GM23338 (cell line): ENCODE results near the gene GRIFIN.

Experiments
- CTCF ChIP-seq, 2 experiments: fragments of 200-600 bp in 1 of 2; sonication (generic) in 1 of 2; conservative IDR thresholded peaks; 2 replicates each; pipeline versions ENCODE4 v1.5.1 to v1.6.1; 2016 to 2017; ENCODE audit warnings: antibody characterized with exemption in 2 of 2, low read depth in 2 of 2, mild to moderate bottlenecking in 2 of 2, moderate library complexity in 1 of 2
- EZH2 ChIP-seq: fragments of 200-600 bp; sonication (generic); IDR thresholded peaks from one replicate; pipeline ENCODE4 v1.8.0; 2017; ENCODE audit warnings: antibody characterized with exemption, mild to moderate bottlenecking, low read depth; ENCODE audit not compliant: unreplicated experiment
- EZH2phosphoT487 ChIP-seq: fragments of 200-600 bp; sonication (generic); IDR thresholded peaks from one replicate; pipeline ENCODE4 v1.8.1; 2018; ENCODE audit warnings: antibody characterized with exemption; ENCODE audit not compliant: unreplicated experiment
- POLR2AphosphoS5 ChIP-seq: IDR thresholded peaks from 2 replicates; pipeline ENCODE4 v1.6.1; 2016; ENCODE audit warnings: antibody characterized with exemption, low read depth
- REST ChIP-seq: IDR thresholded peaks from one replicate; pipeline ENCODE4 v1.6.1; 2018; ENCODE audit warnings: antibody characterized with exemption; ENCODE audit not compliant: unreplicated experiment
- ZNF114 ChIP-seq: fragments of 250-450 bp; sonication (Bioruptor Pico); IDR thresholded peaks from 2 replicates; pipeline ENCODE4 v1.5.0; 2020; ENCODE audit warnings: mild to moderate bottlenecking, moderate library complexity
- ZNF462 ChIP-seq: fragments of 250-450 bp; sonication (Bioruptor Pico); IDR thresholded peaks from 2 replicates; pipeline ENCODE4 v1.5.0; 2020; ENCODE audit warnings: mild to moderate bottlenecking, moderate library complexity

GRCh38 chr7:2476298-2476697 is at the start of gene GRIFIN:
- TF ChIP-seq CTCF (conservative IDR thresholded peaks at IDR 0.05; ENCODE audit: low read depth in 2 of 2) (no peak), POLR2AphosphoS5 (no peak), REST (no peak), ZNF114 (CRISPR knock-in tag) (no peak), ZNF462 (CRISPR knock-in tag) (no peak), EZH2 (no peak), EZH2phosphoT487 (no peak)
